ENCODE data around the gene ITIH4. TPM values are rescaled to one million over a fixed set of nuclear protein-coding genes. Genes with fewer than 3 reads are reported as not detected.

ITIH4 gene
- total and polyA plus RNA-seq, 2 donors (not counting 1 experiment from before 2014, with no cell fraction given): 21.5 to 38.5 TPM

DNA sequence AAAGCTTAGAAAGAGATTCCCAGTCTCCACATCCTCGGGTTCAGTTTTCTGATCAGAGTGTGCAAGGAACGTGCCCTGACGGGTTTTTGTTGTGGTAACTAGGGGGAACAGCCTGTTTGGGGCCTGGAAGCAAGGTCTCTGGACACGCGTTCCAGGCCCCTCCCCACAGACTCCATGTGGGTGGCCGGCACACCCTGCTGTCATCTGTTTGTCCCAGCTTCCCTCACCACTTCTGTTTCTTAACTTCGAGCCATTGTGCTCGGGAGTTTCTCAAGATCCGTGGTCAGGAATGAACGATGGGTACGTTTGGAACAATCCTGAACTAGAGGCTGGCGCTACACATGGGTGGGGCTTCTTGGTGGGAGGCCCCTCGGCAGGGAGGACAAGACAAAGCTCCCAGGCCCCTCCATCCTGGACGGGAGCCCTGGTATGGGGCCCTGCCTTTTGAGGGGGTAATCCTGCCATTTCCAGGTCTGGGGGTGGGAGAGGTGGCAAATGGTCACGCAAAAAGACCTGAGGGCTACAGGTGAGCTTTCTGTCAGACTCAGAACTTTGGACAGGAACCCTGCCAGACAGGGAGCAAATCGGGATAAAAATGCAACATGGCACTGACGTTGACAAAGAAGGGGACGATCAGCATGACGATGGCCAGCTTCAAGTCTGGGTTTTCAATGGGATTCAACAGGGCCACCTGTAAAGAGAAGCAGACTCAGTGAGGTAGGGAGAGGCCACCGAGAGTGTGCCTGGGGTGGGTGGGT, 12.8 kb upstream of the ITIH4 start:
- no peak overlapping the region for H3K4me2 ChIP-seq (replicated peaks; ENCODE audit: low read depth, low read length, poor library complexity, severe bottlenecking)
- no peak overlapping the region for H3K9ac ChIP-seq (ENCODE audit: low read length)
- intact Hi-C loops (cut with micrococcal nuclease): no loop called here
- DNase-seq: no peak
- H3K27me3 Mint-ChIP-seq: no peaks in the 10 kb centered on the region
- H3K4me3 ChIP-seq (ENCODE audit: control extremely low read depth in 1 of 5, extremely low read depth in 1 of 5, insufficient read depth in 1 of 5, low read depth in 2 of 5, low read length in 4 of 5): no peak overlapping the region
- H3K9me3 Mint-ChIP-seq (ENCODE audit: insufficient read depth): no peaks in the 10 kb centered on the region
- no peak overlapping the region for H3K27ac ChIP-seq (ENCODE audit: low read length in 2 of 2)
- ATAC-seq (ENCODE audit: low read depth): no peak
- WGBS (ENCODE audit: insufficient coverage): 90% methylated on average over 17 of the region's 20 CpGs
- POLR2A ChIA-PET: no interaction called here
- CTCF ChIA-PET: interaction anchor here (0.6 to 1.7 kb wide), 2 partner anchors 93 to 95 kb away, joined by 3 read pairs; no protein-coding TSS in a partner anchor
- no peaks in the 10 kb centered on the region for H4K20me1 ChIP-seq (ENCODE audit: control insufficient read depth, insufficient read depth, low read length, poor library complexity, severe bottlenecking)
- no peak overlapping the region for H3K27ac Mint-ChIP-seq
- no peaks in the 10 kb centered on the region for H3K4me1 ChIP-seq (ENCODE audit: control insufficient read depth in 2 of 2, insufficient read depth in 2 of 2, low read length in 2 of 2)
- TF ChIP-seq EZH2 (IDR thresholded peaks at IDR 0.05; ENCODE audit: borderline replicate concordance, insufficient read depth, low read depth, low read length, poor library complexity, severe bottlenecking): no peak
- TF ChIP-seq, protein P1, sequence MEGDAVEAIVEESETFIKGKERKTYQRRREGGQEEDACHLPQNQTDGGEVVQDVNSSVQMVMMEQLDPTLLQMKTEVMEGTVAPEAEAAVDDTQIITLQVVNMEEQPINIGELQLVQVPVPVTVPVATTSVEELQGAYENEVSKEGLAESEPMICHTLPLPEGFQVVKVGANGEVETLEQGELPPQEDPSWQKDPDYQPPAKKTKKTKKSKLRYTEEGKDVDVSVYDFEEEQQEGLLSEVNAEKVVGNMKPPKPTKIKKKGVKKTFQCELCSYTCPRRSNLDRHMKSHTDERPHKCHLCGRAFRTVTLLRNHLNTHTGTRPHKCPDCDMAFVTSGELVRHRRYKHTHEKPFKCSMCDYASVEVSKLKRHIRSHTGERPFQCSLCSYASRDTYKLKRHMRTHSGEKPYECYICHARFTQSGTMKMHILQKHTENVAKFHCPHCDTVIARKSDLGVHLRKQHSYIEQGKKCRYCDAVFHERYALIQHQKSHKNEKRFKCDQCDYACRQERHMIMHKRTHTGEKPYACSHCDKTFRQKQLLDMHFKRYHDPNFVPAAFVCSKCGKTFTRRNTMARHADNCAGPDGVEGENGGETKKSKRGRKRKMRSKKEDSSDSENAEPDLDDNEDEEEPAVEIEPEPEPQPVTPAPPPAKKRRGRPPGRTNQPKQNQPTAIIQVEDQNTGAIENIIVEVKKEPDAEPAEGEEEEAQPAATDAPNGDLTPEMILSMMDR (IDR thresholded peaks at IDR 0.05): no peak
- H3K27me3 ChIP-seq (replicated peaks in 1 of 4; ENCODE audit: control extremely low read depth in 1 of 4, control insufficient read depth in 3 of 4, insufficient read depth in 4 of 4, low read length in 3 of 4): no peaks in the 10 kb centered on the region
- H3K9me3 ChIP-seq (ENCODE audit: control extremely low read depth in 1 of 3, control insufficient read depth in 2 of 3, insufficient read depth in 1 of 3, low read length in 2 of 3): no peaks in the 10 kb centered on the region
- H3K79me2 ChIP-seq (ENCODE audit: control insufficient read depth, insufficient read depth, low read length): no peaks in the 10 kb centered on the region
- no peak overlapping the region for H3K4me3 Mint-ChIP-seq
- no peak overlapping the region for H2AFZ ChIP-seq (ENCODE audit: insufficient read depth, low read depth, low read length, poor library complexity, severe bottlenecking)
- no peaks in the 10 kb centered on the region for H3K4me1 Mint-ChIP-seq
- peaks cover 0 to 35% of the 10 kb centered on the region in 2 experiments for H3K36me3 ChIP-seq (replicated peaks in 1 of 2; ENCODE audit: control extremely low read depth in 1 of 2, control insufficient read depth in 1 of 2, extremely low read depth in 1 of 2, insufficient read depth in 2 of 2, low read length in 1 of 2)

DNA sequence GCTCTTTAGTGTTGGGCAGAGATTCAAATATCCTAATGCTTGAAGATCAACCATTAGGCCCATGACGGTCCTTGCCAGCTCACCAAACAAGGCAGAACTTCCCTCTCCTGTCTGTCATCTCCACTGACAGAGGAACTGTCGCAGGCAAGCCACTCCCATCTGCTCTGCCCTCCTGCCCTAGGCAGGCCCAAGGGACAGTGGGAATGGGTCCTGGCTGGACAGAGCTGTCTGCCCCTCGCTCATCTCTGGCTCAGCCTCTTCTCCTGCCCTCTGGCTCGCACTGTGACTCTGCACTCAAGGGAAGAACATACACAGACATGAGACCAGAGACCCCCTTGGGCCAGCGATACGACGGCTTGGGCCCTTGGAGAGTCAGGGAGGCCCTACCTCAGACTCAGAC, 12.0 kb upstream of the ITIH4 start:
- Histone ChIP-seq H3K27me3 (replicated peaks in 1 of 4; ENCODE audit: control extremely low read depth in 1 of 4, control insufficient read depth in 3 of 4, insufficient read depth in 4 of 4, low read length in 3 of 4) (no peaks in the 10 kb centered on the region), H2AFZ (ENCODE audit: insufficient read depth, low read depth, low read length, poor library complexity, severe bottlenecking) (no peak overlapping the region), H3K36me3 (replicated peaks in 1 of 2; ENCODE audit: control extremely low read depth in 1 of 2, control insufficient read depth in 1 of 2, extremely low read depth in 1 of 2, insufficient read depth in 2 of 2, low read length in 1 of 2) (peaks cover 0 to 33% of the 10 kb centered on the region in 2 experiments), H3K79me2 (ENCODE audit: control insufficient read depth, insufficient read depth, low read length) (no peaks in the 10 kb centered on the region), H3K9ac (ENCODE audit: low read length) (no peak overlapping the region), H3K4me1 (ENCODE audit: control insufficient read depth in 2 of 2, insufficient read depth in 2 of 2, low read length in 2 of 2) (no peaks in the 10 kb centered on the region), H4K20me1 (ENCODE audit: control insufficient read depth, insufficient read depth, low read length, poor library complexity, severe bottlenecking) (no peaks in the 10 kb centered on the region), H3K4me2 (replicated peaks; ENCODE audit: low read depth, low read length, poor library complexity, severe bottlenecking) (no peak overlapping the region), H3K27ac (ENCODE audit: low read length in 2 of 2) (no peak overlapping the region), H3K9me3 (ENCODE audit: control extremely low read depth in 1 of 3, control insufficient read depth in 2 of 3, insufficient read depth in 1 of 3, low read length in 2 of 3) (no peaks in the 10 kb centered on the region), H3K4me3 (ENCODE audit: control extremely low read depth in 1 of 5, extremely low read depth in 1 of 5, insufficient read depth in 1 of 5, low read depth in 2 of 5, low read length in 4 of 5) (no peak overlapping the region)
- no peaks in the 10 kb centered on the region for H3K9me3 Mint-ChIP-seq (ENCODE audit: insufficient read depth)
- DNase-seq: no peak
- no peak for ATAC-seq (ENCODE audit: low read depth)
- TF ChIP-seq, protein P1 (IDR thresholded peaks at IDR 0.05): no peak
- no peak for TF ChIP-seq EZH2 (IDR thresholded peaks at IDR 0.05; ENCODE audit: borderline replicate concordance, insufficient read depth, low read depth, low read length, poor library complexity, severe bottlenecking)
- H3K27ac Mint-ChIP-seq: no peak overlapping the region
- intact Hi-C loops (cut with micrococcal nuclease): no loop called here
- no peaks in the 10 kb centered on the region for H3K4me1 Mint-ChIP-seq
- ChIA-PET CTCF (interaction anchor here (1.0 kb wide), 1 partner anchor 20 kb away, joined by 3 read pairs; no protein-coding TSS in a partner anchor), POLR2A (no interaction called here)
- no peaks in the 10 kb centered on the region for H3K27me3 Mint-ChIP-seq
- no peak overlapping the region for H3K4me3 Mint-ChIP-seq
- 83% methylated on average over 7 of the region's 7 CpGs for WGBS (ENCODE audit: insufficient coverage)

Measured in B cell (primary cell).